Activated CD8-positive, alpha-beta memory T cell treated with anti-CD3 and anti-CD28 coated beads for 48 hours (primary cell): ENCODE measurements around the gene KCNK18.
"Not testable (repeated sequence)": the region's sequence is repeated elsewhere in the genome, so short reads cannot be mapped to it uniquely, and the experiment has no call there.

Experiments
- DNase-seq, 3 experiments: peaks; one replicate each; pipeline ENCODE4 v3.0.0-alpha.2; 2020; ENCODE audit warnings: low read depth in 2 of 3, low spot score in 2 of 3

KCNK18 gene

GRCh38 chr10:117170244-117170643 is 27.0 kb upstream of the KCNK18 start:
- no peak for DNase-seq

DNA sequence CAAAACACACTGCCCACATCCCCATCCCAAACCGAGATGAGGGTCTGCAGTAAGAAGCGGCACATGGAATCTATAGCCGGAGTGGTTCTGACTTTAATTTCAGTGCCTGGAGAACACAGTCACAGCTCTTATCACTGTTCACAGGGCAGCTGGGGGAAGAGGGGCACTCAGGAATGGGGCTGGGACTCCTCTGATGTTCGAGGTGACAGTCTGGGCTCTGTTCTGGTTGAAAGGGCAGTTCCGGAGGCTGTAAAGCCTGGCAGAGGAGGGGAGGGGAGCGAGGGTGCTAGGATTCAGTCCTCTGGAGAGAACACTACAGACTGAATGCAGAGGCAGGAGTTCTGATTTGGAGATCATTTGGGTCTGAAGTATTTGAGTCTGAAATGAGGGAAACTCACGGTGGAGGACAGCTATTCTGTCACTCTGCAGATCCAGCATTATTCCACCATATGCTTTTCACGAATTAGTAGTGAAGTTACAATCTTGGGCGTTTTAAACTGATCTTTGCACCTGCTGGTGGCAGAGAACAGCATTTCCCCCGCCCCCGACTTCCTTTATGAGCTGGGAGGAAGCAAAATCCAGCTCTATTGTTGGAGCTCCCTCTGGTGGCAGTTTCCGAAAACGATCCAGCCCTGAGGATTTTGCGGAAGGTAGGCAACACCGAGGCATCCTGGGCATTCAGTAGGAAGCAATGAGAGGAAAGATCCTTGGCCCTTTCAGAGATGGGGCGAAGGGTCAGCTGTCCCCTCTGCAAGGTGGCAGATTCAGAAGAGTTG is 22.7 kb upstream of the KCNK18 start:
- DNase-seq, result peak; percentile 51 to 70 (median 56)

GRCh38 chr10:117175215-117175900 is 21.9 kb upstream of the KCNK18 start:
- DNase-seq, result no peak

DNA sequence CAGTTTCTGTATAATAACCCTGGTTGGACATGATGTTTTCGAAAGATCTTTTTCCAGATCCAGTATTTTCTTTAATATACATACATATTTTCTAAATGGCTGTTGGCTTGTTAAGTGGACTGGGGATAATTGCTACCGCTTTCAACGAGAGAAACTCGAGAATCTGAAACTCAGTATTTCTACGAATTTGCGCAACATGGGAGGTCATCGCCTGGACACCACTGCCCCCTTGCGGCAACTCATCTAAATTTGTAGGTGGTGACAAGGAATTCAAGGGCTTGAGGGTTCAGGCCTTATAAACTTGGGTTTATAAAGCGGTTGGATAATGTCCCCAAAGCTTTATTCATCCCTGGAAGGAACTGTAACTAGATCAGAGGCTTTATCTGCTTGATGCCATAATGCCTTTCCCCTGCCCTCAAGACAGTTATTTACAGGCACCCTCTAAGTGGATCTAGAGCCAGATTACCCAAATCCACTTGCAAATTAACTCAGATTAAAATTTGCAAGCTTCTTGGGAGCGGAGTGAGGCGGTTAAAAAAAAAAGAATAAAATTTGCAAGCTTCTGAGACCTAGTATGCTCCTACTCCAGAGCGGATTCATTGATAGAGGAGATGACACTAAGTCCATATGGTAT is 21.3 kb upstream of the KCNK18 start:
- peak in 1 of 3 experiments; percentile 58 for DNase-seq

DNA sequence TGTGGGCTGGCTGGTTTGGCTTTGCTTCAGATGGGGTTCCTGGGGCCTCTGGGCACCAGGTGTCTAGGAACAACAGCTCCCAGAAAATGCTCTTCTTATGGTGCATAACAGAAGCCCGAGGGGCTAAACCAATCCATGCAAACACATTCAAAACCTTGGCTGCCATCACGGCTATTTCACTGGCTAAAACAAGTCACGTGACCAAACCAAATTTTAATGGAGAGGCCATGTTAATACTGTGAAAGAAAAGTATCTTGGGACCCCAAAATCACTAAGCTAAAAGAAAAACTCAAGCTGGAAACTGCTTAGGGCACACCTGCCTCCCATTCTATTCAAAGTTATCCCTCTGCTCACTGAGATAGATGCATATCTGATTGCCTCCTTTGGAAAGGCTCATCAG is 19.1 kb upstream of the KCNK18 start:
- no peak for DNase-seq

DNA sequence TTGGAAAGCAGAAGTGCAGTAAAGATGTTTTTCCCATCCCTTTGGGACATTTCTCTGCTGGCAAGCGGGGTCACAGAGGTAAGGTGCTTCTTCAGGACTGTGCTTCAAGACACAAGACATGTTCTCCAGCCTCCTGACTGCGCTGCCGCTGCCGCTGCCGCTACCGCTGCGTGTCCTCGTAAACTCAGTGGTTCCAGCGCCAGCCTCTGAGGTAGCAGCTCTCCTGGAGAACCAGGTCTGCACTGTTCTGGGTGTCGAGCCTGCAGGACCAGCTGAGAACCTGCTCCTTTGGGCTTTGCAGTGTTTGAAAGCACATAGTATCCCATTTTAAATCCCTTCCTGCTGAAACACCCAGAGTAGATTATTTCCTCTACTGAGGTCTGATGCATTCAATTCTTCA is 13.0 kb upstream of the KCNK18 start:
- DNase-seq, result no peak

DNA sequence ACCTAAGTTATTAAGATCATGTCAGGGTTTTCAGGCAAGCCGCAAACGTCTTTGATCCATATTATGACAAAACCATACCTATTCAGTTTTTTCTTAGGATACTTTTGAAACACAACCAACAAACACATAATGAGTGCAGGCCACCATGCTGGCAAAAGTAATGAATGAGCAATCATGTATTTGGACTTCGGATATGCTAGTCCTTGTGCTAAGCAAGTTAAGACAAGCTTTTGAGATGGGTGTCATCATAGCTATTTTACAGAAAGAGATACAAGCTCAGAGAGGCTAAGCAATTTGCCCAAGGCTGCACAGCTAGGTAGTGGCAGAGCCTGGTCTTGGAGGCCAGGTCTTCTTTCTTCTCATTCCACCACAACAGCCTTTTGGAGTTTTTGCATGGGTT is 12.5 kb upstream of the KCNK18 start:
- no peak for DNase-seq

DNA sequence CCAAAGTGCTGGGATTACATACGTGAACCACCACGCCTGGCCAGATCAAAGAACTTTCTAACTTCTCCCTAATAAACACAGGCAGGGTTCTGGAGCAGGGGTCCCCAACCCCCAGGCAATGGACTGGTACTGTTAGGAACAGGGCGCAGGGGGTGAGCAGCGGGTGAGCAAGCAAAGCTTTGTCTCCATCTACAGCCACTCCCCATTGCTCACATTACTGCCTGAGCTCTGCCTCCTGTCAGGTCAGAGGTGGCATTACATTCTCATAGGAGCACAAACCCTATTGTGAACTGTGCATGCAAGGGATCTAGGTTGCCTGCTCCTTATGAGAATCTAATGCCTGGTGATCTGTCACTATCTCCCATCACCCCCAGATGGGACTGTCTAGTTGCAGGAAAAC is 11.5 kb upstream of the KCNK18 start:
- DNase-seq, result not testable (repeated sequence)

DNA sequence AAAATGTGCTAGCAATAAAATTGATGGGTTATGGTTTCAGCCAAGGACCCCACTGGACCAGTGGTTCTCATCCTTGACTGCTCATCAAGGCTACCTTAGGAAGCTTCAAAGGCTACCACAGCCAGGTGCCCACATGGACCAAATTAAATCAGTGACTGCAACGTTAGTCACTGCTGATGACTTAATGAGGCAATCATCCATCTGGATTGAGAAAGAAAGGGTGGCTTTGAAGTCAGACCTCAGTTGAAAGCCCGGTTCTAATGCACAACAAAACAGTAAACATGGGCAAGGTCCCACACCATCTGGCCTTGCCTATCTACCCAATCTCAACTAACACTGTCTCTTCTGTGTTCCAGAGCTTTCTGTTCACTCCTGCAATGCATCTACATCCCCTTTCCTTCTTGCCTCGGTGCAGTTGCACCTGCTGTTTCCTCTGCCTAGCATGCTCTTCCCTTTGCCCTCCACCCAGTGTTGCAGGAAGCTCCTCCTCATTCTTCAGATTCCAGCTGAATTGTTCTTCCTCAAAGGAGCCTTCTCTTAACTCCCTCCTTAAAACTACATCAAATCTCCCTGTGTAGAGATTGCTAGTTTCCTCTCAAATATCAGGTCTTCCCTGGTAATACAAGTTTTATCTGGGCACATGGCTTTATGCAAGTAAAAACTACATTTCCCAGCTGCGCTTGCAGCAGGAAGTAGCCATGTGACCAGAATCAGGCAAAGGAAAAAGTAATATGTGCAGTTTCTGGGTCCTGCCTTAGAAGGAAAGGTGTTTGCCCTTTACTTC is 10.3 kb upstream of the KCNK18 start:
- DNase-seq, result no peak

- DNase-seq, result no peak
Observed at GRCh38 chr10:117188371-117188770, 8.9 kb upstream of the KCNK18 start.

GRCh38 chr10:117189557-117189956 is 7.7 kb upstream of the KCNK18 start:
- DNase-seq, result no peak

DNA sequence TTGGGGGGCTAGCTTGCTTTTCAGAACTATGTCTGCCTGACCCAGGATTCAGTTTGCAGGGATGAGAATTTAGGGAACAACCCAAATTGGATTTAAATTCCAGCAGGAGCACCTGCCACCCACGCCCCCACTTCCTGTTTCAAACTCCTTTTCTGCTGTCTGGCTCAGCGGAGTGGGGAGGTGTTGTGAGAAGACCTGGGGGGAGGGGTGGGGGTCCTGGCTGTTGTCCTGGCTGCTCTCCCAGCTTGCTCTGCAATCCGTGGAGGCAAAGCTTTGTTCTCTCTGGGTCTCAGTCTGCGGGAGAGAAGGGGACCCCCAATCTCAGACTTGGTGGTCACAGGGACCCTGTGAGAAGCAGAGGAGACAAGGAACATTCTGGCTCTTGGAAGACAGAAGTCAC is 799 bp downstream of the KCNK18 start:
- no peak for DNase-seq

DNA sequence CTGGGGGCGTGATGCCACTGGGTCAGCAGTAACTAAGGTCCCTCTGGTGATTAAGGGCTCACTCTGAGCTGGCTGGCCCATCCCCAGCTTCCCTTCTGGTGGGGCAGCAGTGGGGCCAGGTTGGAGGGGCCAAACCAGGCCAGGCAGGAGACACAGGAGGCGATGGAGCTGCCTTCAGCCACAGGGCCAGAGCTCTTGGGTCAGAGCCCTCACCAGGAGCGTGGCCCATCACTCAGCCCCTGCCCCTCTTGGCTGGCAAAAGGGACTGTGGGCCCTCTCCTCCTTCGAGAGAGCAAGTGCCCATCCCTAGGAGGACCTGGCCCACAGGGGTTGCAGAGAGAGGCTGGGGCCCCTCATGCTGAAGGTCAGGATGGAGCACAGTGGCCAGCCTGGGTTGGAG is 4.5 kb downstream of the KCNK18 start:
- DNase-seq, result no peak

GRCh38 chr10:117204316-117204715 is 7.0 kb downstream of the KCNK18 start:
- no peak for DNase-seq

DNA sequence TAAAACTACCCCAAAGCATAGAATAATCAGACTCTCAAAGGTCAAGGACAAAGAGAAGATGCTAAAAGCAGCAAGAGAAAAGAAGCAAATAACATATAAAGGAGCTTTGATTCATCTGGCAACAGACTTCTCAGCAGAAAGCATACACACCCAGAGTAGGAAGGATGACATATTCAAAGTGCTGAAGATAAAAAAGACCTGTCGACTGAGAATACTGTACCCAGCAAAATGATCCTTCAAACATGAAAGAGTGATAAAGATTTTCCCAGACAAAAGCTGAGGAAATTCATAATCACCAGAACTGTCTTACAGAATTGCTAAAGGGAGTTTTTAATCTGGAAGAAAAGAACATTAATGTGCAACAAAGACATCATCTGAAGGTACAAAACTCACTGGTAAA is 14.9 kb downstream of the KCNK18 start:
- no peak for DNase-seq

GRCh38 chr10:117214401-117214800 is 17.1 kb downstream of the KCNK18 start:
- DNase-seq, result no peak

DNA sequence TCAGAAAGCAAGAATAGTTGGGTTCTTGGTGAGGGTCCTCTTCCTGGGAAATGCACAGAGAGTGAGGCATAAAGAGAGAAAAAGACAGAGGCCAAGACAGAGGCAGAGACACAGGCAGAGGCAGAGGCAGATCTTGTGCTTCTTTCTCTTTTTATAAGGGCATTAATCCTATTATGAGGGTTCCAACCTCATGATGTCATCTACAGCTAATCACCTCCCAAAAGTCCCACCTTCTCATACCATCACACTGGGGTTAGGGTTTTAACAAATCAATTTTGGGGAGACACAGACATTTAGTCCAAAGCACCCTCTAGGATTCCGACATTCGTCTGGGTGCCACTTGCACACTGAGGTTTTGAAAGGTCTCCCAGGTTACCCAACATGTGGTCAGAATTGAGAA is 17.8 kb downstream of the KCNK18 start:
- no peak for DNase-seq

- DNase-seq, result no peak
Observed at GRCh38 chr10:117216028-117216427, 18.7 kb downstream of the KCNK18 start.

DNA sequence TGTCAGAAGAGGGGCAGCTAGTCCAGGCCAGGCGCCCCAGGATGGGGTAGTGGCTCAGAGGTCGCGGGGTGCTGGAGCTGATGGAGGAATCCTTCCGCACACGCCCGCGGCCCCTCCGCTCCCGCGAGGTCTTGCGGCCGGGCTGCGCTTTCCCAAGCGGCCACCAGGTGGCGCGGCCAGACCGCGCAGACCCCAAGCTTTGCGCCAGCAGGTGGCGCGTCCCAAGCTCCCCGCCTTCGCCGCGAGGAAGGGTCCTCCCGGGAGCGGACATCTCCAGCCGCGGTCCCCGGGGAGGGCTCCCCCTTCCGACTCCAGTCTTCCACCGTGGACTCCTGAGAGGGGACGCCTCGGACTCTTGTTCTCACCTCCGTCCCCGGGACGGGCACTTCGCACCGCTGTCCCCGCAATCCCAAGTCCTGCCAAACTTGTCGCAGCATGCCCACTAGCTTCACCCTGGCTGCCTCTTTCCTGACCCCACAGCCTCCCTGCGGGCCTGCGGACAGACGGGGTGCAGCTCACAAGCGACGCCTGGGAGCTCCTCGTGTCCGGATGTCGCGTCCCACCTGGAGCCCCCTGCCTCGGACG is 19.4 kb downstream of the KCNK18 start:
- DNase-seq, result peak; percentile 39 to 58 (median 57)

- DNase-seq, result no peak
Observed at GRCh38 chr10:117217196-117217761, 20.0 kb downstream of the KCNK18 start.

GRCh38 chr10:117218654-117219053 is 21.4 kb downstream of the KCNK18 start:
- DNase-seq, result no peak
